IMR-90 (cell line): ENCODE data around the gene NACA. TPM values are rescaled to one million over a fixed set of nuclear protein-coding genes. Genes with fewer than 3 reads are reported as not detected.

Experiments
- ATAC-seq: fragments of 200-7000 bp; cut with Tn5 transposase; 2 replicates; pipeline ENCODE4 v1.9.1; 2020; ENCODE audit warnings: low read depth, mild to moderate bottlenecking, moderate library complexity
- BruUV-seq: library from RNA; stranded (reverse); fragments of 400-500 nt; replicated peaks from 2 replicates; lab custom pipeline; 2021; lab: Mats Ljungman, UMichigan
- CTCF ChIA-PET: fragments of 300-600 bp; formaldehyde crosslinking; extraction: SDS; loops from one replicate; lab custom pipeline; 2021; ENCODE audit warnings: antibody characterized with exemption; lab: Yijun Ruan, JAX
- POLR2A ChIA-PET: fragments of 300-600 bp; sonication (Branson Sonifier 250); formaldehyde crosslinking; loops from one replicate; lab custom pipeline; 2022; ENCODE audit warnings: antibody characterized with exemption; ENCODE audit not compliant: unreplicated experiment; lab: Charles Lee
- DNase-seq: peaks from one replicate; pipeline ENCODE4 v3.0.0; 2013
- H2AFZ ChIP-seq: replicated peaks from 2 replicates; pipeline ENCODE3; 2013; ENCODE audit warnings: low read length, mild to moderate bottlenecking; ENCODE audit not compliant: poor library complexity
- H2AK5ac ChIP-seq: 2 replicates; pipeline ENCODE4 v1.6.1; 2013; ENCODE audit warnings: low read depth, low read length, inconsistent platforms
- H2AK9ac ChIP-seq: replicated peaks from 2 replicates; pipeline ENCODE3; 2013; ENCODE audit warnings: mild to moderate bottlenecking, low read depth, low read length, moderate library complexity; ENCODE audit not compliant: poor library complexity
- H2BK120ac ChIP-seq: 2 replicates; pipeline ENCODE4 v1.6.1; 2013; ENCODE audit warnings: low read depth, low read length, inconsistent platforms
- H2BK15ac ChIP-seq: 3 replicates; pipeline ENCODE4 v1.6.1; 2013; ENCODE audit warnings: low read depth, low read length, inconsistent platforms
- H2BK20ac ChIP-seq: 2 replicates; pipeline ENCODE4 v1.6.1; 2013; ENCODE audit warnings: low read depth, mild to moderate bottlenecking, inconsistent platforms, low read length, moderate library complexity
- H2BK5ac ChIP-seq: 2 replicates; pipeline ENCODE4 v1.6.1; 2013; ENCODE audit warnings: mild to moderate bottlenecking, low read depth, low read length, inconsistent platforms; ENCODE audit not compliant: poor library complexity, severe bottlenecking
- H3K14ac ChIP-seq: replicated peaks from 2 replicates; pipeline ENCODE4 v1.6.1; 2013; ENCODE audit warnings: low read depth, low read length, inconsistent platforms
- H3K18ac ChIP-seq: 2 replicates; pipeline ENCODE4 v1.6.1; 2013; ENCODE audit warnings: low read depth, low read length, control low read depth
- H3K23ac ChIP-seq: 2 replicates; pipeline ENCODE4 v1.6.1; 2013; ENCODE audit warnings: low read depth, low read length, inconsistent platforms
- H3K27ac ChIP-seq: 2 replicates; pipeline ENCODE4 v1.5.1; 2013; ENCODE audit warnings: mild to moderate bottlenecking, control low read depth, low read length; ENCODE audit not compliant: insufficient read depth
- H3K27me3 ChIP-seq: 2 replicates; pipeline ENCODE4 v1.6.1; 2013; ENCODE audit warnings: low read length; ENCODE audit not compliant: control insufficient read depth, insufficient read depth
- H3K36me3 ChIP-seq: 2 replicates; pipeline ENCODE4 v1.6.1; 2013; ENCODE audit warnings: low read length, mixed read lengths; ENCODE audit not compliant: control insufficient read depth, insufficient read depth
- H3K4ac ChIP-seq: 2 replicates; pipeline ENCODE4 v1.6.1; 2013; ENCODE audit warnings: low read depth, low read length, inconsistent platforms
- H3K4me1 ChIP-seq: 2 replicates; pipeline ENCODE4 v1.6.1; 2013; ENCODE audit warnings: low read length, mixed read lengths; ENCODE audit not compliant: control insufficient read depth, insufficient read depth
- H3K4me2 ChIP-seq: 2 replicates; pipeline ENCODE4 v1.6.1; 2013; ENCODE audit warnings: low read depth, mild to moderate bottlenecking, control low read depth, low read length, moderate library complexity
- H3K4me3 ChIP-seq: 2 replicates; pipeline ENCODE4 v1.5.1; 2013; ENCODE audit warnings: low read depth, mild to moderate bottlenecking, control low read depth, low read length, moderate library complexity; ENCODE audit not compliant: insufficient read depth
- H3K56ac ChIP-seq: 2 replicates; pipeline ENCODE4 v1.6.1; 2013; ENCODE audit warnings: low read length, inconsistent platforms; ENCODE audit not compliant: insufficient read depth; ENCODE audit errors: extremely low read depth
- H3K79me1 ChIP-seq, 2 experiments: 2 replicates each; pipeline ENCODE4 v1.6.1; 2013; ENCODE audit warnings: low read length in 2 of 2, inconsistent platforms in 1 of 2, low read depth in 1 of 2
- H3K9ac ChIP-seq: 2 replicates; pipeline ENCODE4 v1.6.1; 2013; ENCODE audit warnings: low read depth, low read length, control low read depth
- H3K9me1 ChIP-seq: 2 replicates; pipeline ENCODE4 v1.6.1; 2013; ENCODE audit warnings: low read length, inconsistent platforms; ENCODE audit not compliant: insufficient read depth
- H3K9me3 ChIP-seq: 2 replicates; pipeline ENCODE4 v1.6.1; 2013; ENCODE audit warnings: low read length; ENCODE audit not compliant: control insufficient read depth, insufficient read depth
- H4K20me1 ChIP-seq: 2 replicates; pipeline ENCODE4 v1.6.1; 2013; ENCODE audit warnings: low read length, inconsistent platforms; ENCODE audit not compliant: insufficient read depth
- H4K5ac ChIP-seq: 2 replicates; pipeline ENCODE4 v1.6.1; 2013; ENCODE audit warnings: mild to moderate bottlenecking, low read depth, low read length, control low read depth
- H4K8ac ChIP-seq, 2 experiments: 2 replicates each; pipeline ENCODE4 v1.6.1; 2013; ENCODE audit warnings: low read depth in 2 of 2, low read length in 2 of 2, control low read depth in 1 of 2, inconsistent platforms in 1 of 2
- H4K91ac ChIP-seq: 2 replicates; pipeline ENCODE4 v1.6.1; 2013; ENCODE audit warnings: low read depth, low read length, inconsistent platforms; ENCODE audit not compliant: insufficient read depth
- BHLHE40 ChIP-seq: fragments of 150-350 bp; IDR thresholded peaks from 2 replicates; pipeline ENCODE4 v1.6.1; 2016; ENCODE audit warnings: mild to moderate bottlenecking, low read depth, low read length
- FOS ChIP-seq: fragments of 150-350 bp; IDR thresholded peaks from 2 replicates; pipeline ENCODE4 v1.6.1; 2016; ENCODE audit warnings: low read depth, low read length
- MAZ ChIP-seq: IDR thresholded peaks from 2 replicates; pipeline ENCODE4 v1.6.1; 2012; ENCODE audit warnings: low read depth, mild to moderate bottlenecking, low read length, improper control_type of control experiment, moderate library complexity, borderline replicate concordance
- MXI1 ChIP-seq: IDR thresholded peaks from 2 replicates; pipeline ENCODE4 v1.6.1; 2012; ENCODE audit warnings: low read depth, mild to moderate bottlenecking, low read length, moderate library complexity, borderline replicate concordance
- NFE2L2 ChIP-seq: fragments of 150-350 bp; IDR thresholded peaks from 2 replicates; pipeline ENCODE4 v1.6.1; 2016; ENCODE audit warnings: low read depth, mild to moderate bottlenecking, low read length
- POLR2A ChIP-seq: IDR thresholded peaks from 2 replicates; pipeline ENCODE4 v1.6.1; 2012; ENCODE audit warnings: mild to moderate bottlenecking, low read depth, low read length
- RAD21 ChIP-seq: IDR thresholded peaks from 2 replicates; pipeline ENCODE4 v1.6.1; 2012; ENCODE audit warnings: low read length, improper control_type of control experiment
- RFX5 ChIP-seq: IDR thresholded peaks from 2 replicates; pipeline ENCODE4 v1.8.0; 2012; ENCODE audit warnings: low read depth, mild to moderate bottlenecking, low read length, moderate library complexity
- SMC3 ChIP-seq: fragments of 150-350 bp; IDR thresholded peaks from 2 replicates; pipeline ENCODE4 v1.6.1; 2016; ENCODE audit warnings: low read depth, mild to moderate bottlenecking, antibody characterized with exemption, low read length, moderate library complexity
- WGBS, 2 experiments: methylation state at CpG; one replicate each; pipeline versions ENCODE4 v1.1.5 to v1.1.7; 2013; ENCODE audit warnings: missing lambda C conversion rate in 2 of 2; ENCODE audit not compliant: insufficient read length in 1 of 2; ENCODE audit errors: extremely low coverage in 2 of 2; 5-methylcytosine and 5-hydroxymethylcytosine counted together
- dilution Hi-C: fragments of 300-500 bp; cut with HindIII; formaldehyde crosslinking; loops from one replicate; pipeline ENCODE4 v1.14.3; 2018; ENCODE audit warnings: low sequenced_read_pairs; ENCODE audit not compliant: unreplicated experiment
- in situ Hi-C: fragments of 300-500 bp; cut with MboI; formaldehyde crosslinking; loops from 3 replicates; pipeline ENCODE4 v1.14.3; 2019; ENCODE audit warnings: low sequenced_read_pairs, inconsistent platforms, mixed read lengths
- intact Hi-C: fragments of 100-400 bp; cut with micrococcal nuclease; formaldehyde crosslinking; loops from 2 replicates; pipeline ENCODE4 v1.10.0; 2022
- polyA plus RNA-seq, 3 experiments: library from polyadenylated mRNA; depleted of rRNA; stranded (reverse); fragments of >200 nt; gene quantifications; 2 replicates each; pipeline ENCODE4 v1.2.3, GENCODE V29; 2012; ENCODE audit warnings: low replicate concordance in 1 of 3
- total RNA-seq: library from RNA; depleted of rRNA; stranded (reverse); fragments of >200 nt; gene quantifications from 2 replicates; pipeline ENCODE4 v1.2.3, GENCODE V29; 2012
- TF ChIP-seq, protein P1 (sequence below): fragments of 150-350 bp; IDR thresholded peaks from 2 replicates; pipeline ENCODE4 v1.6.1; 2016; ENCODE audit warnings: low read depth, mild to moderate bottlenecking, low read length, moderate library complexity, borderline replicate concordance

Gene NACA
- total and polyA plus RNA-seq, 2 of the 4 experiments (the other 2 are of a cell fraction) = 662 to 1,223 TPM

DNA sequence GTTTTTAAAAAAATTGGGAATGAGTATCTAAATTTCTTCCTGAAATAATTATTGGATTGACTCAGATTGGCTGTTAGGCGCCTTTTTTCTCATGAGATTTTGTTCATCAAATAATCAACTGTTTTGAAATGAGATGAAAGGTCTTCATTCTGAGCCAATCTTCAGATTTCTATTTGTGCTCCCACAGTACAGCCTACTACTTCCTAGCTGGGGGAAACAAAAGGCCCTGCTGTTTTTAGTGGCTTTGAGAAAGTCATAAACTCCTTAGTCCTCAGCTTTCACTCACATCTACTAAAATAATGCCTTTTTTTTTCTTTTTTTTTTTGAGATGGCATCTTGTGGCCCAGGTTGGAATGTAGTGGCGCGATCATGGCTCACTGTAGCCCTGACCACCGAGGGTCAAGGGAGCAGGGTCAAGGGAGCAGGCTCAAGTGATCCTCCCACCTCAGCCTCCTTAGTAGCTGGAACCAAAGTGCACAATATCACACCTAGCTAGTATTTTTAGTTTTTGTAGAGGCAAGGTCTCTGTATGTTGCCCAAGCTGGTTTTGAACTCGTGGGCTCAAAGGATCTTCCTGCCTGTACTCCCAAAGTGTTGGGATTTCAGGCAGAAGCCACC, 15.2 kb downstream of the NACA start:
- DNase-seq = no peak
- H3K9ac ChIP-seq = no peak overlapping the region
- no peak overlapping the region for H2AFZ ChIP-seq
- peaks cover 1% of the 10 kb centered on the region; the same call in 1 of the 2 replicates for H3K4me1 ChIP-seq
- no peaks in the 10 kb centered on the region for H3K27me3 ChIP-seq
- dilution Hi-C loops = no loop called here
- no peak overlapping the region for H2BK120ac ChIP-seq
- H4K8ac ChIP-seq = no peak overlapping the region
- intact Hi-C loops = no loop called here
- no TSS peak for BruUV-seq
- no peak overlapping the region for H3K4ac ChIP-seq
- no peak overlapping the region for H3K18ac ChIP-seq
- ChIA-PET POLR2A (interaction anchor here (0.6 kb wide), 1 partner anchor 10 kb away, joined by 4 read pairs; no protein-coding TSS in a partner anchor), CTCF (interaction anchor here (0.7 kb wide), 1 partner anchor 22 kb away, joined by 7 read pairs; no protein-coding TSS in a partner anchor)
- WGBS, 2 experiments = no CpG with 5 or more reads among the region's 5 CpGs
- no peak overlapping the region for H3K4me3 ChIP-seq
- TF ChIP-seq FOS (no peak), RFX5 (no peak), BHLHE40 (no peak), MAZ (no peak), POLR2A (no peak), SMC3 (no peak), MXI1 (no peak), RAD21 (no peak), NFE2L2 (no peak)
- TF ChIP-seq, protein P1, sequence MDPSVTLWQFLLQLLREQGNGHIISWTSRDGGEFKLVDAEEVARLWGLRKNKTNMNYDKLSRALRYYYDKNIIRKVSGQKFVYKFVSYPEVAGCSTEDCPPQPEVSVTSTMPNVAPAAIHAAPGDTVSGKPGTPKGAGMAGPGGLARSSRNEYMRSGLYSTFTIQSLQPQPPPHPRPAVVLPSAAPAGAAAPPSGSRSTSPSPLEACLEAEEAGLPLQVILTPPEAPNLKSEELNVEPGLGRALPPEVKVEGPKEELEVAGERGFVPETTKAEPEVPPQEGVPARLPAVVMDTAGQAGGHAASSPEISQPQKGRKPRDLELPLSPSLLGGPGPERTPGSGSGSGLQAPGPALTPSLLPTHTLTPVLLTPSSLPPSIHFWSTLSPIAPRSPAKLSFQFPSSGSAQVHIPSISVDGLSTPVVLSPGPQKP = no peak
- no peak overlapping the region for H3K14ac ChIP-seq
- no peak overlapping the region for H2BK15ac ChIP-seq
- H3K9me3 ChIP-seq = no peaks in the 10 kb centered on the region
- no peak overlapping the region for H3K23ac ChIP-seq
- H2BK5ac ChIP-seq = no peak overlapping the region
- H3K36me3 ChIP-seq = peaks cover 28% of the 10 kb centered on the region
- no peak overlapping the region for H3K56ac ChIP-seq
- ATAC-seq = no peak
- H3K27ac ChIP-seq = no peak overlapping the region
- in situ Hi-C loops = no loop called here
- no peak overlapping the region for H4K91ac ChIP-seq
- no peak overlapping the region for H2AK5ac ChIP-seq
- no peak overlapping the region for H2BK20ac ChIP-seq
- H4K5ac ChIP-seq = no peak overlapping the region
- no peak overlapping the region for H3K4me2 ChIP-seq
- H4K20me1 ChIP-seq = peaks cover 14% of the 10 kb centered on the region
- peaks cover 6% of the 10 kb centered on the region; the same call in 1 of the 2 replicates for H3K9me1 ChIP-seq
- no peak overlapping the region for H2AK9ac ChIP-seq
- H3K79me1 ChIP-seq = peaks cover 8 to 20% of the 10 kb centered on the region in 2 experiments; a peak in 3 of 4 replicates
